ENCODE measurements around the gene LBH. TPM values are rescaled to one million over a fixed set of nuclear protein-coding genes. Genes with fewer than 3 reads are reported as not detected.

The LBH gene
- 100 to 1,000 TPM; 118 to 127 TPM for total RNA-seq
- total RNA-seq = 166 to 195 reads per million in 2 donors

GRCh38 chr2:30231212-30231995 is at the start of gene LBH:
TSS of gene LBH (plus strand) at chr2:30231534. CDS start at chr2:30231739, 205 bp downstream.
- Mint-ChIP-seq H3K27ac (peak within 1 kb of the TSS; percentile 91), H3K27me3 (no peaks in the 10 kb centered on the region), H3K4me3 (peak within 1 kb of the TSS; percentile 98), H3K36me3 (ENCODE audit: low read depth) (peaks cover 6% of the 10 kb centered on the region), H3K4me1 (peaks cover 45% of the 10 kb centered on the region)
- DNase-seq = peak; percentile 73 to 91 (median 86)
- no peaks in the 10 kb centered on the region for H3K9me3 ChIP-seq (ENCODE audit: control insufficient read depth, low read length, poor library complexity, severe bottlenecking)
- ATAC-seq = peak; percentile 72

- peaks cover 2% of the 10 kb centered on the region for H3K36me3 Mint-ChIP-seq (ENCODE audit: low read depth)
- H3K27ac Mint-ChIP-seq = peak overlapping the region; percentile 19
- peak overlapping the region; percentile 49 for H3K4me3 Mint-ChIP-seq
- no peaks in the 10 kb centered on the region for H3K4me1 Mint-ChIP-seq
- peaks cover 33% of the 10 kb centered on the region for H3K27me3 Mint-ChIP-seq
- H3K9me3 ChIP-seq (ENCODE audit: control insufficient read depth, low read length, poor library complexity, severe bottlenecking) = no peaks in the 10 kb centered on the region
- no peak for DNase-seq
- ATAC-seq = no peak
Observed at GRCh38 chr2:30184035-30184434, 47.3 kb upstream of the LBH start.

GRCh38 chr2:30185178-30185577 is 46.2 kb upstream of the LBH start:
- H3K9me3 ChIP-seq (ENCODE audit: control insufficient read depth, low read length, poor library complexity, severe bottlenecking) = no peaks in the 10 kb centered on the region
- H3K4me3 Mint-ChIP-seq = no peak overlapping the region
- DNase-seq (no peak), ATAC-seq (no peak)
- H3K36me3 Mint-ChIP-seq (ENCODE audit: low read depth) = peaks cover 2% of the 10 kb centered on the region
- H3K4me1 Mint-ChIP-seq = no peaks in the 10 kb centered on the region
- H3K27ac Mint-ChIP-seq = no peak overlapping the region
- peaks cover 31% of the 10 kb centered on the region for H3K27me3 Mint-ChIP-seq

- no peak for ATAC-seq
- Mint-ChIP-seq H3K27me3 (peaks cover 25% of the 10 kb centered on the region), H3K4me3 (no peak overlapping the region), H3K27ac (no peak overlapping the region), H3K36me3 (ENCODE audit: low read depth) (peaks cover 2% of the 10 kb centered on the region), H3K4me1 (no peaks in the 10 kb centered on the region)
- H3K9me3 ChIP-seq (ENCODE audit: control insufficient read depth, low read length, poor library complexity, severe bottlenecking) = no peaks in the 10 kb centered on the region
- no peak for DNase-seq
Observed at GRCh38 chr2:30188292-30188691, 43.0 kb upstream of the LBH start.

- H3K36me3 Mint-ChIP-seq (ENCODE audit: low read depth) = peaks cover 5% of the 10 kb centered on the region
- no peak overlapping the region for H3K27ac Mint-ChIP-seq
- no peak overlapping the region for H3K4me3 Mint-ChIP-seq
- H3K4me1 Mint-ChIP-seq = peaks cover 4% of the 10 kb centered on the region
- no peak for ATAC-seq
- H3K27me3 Mint-ChIP-seq = peaks cover 38% of the 10 kb centered on the region
- H3K9me3 ChIP-seq (ENCODE audit: control insufficient read depth, low read length, poor library complexity, severe bottlenecking) = no peaks in the 10 kb centered on the region
- no peak for DNase-seq
Observed at GRCh38 chr2:30190637-30191036, 40.7 kb upstream of the LBH start.

- H3K27ac Mint-ChIP-seq = no peak overlapping the region
- no peak for DNase-seq
- no peak overlapping the region for H3K4me3 Mint-ChIP-seq
- ATAC-seq = no peak
- no peaks in the 10 kb centered on the region for H3K9me3 ChIP-seq (ENCODE audit: control insufficient read depth, low read length, poor library complexity, severe bottlenecking)
- H3K36me3 Mint-ChIP-seq (ENCODE audit: low read depth) = peaks cover 5% of the 10 kb centered on the region
- H3K4me1 Mint-ChIP-seq = peaks cover 4% of the 10 kb centered on the region
- H3K27me3 Mint-ChIP-seq = peaks cover 33% of the 10 kb centered on the region
Observed at GRCh38 chr2:30191107-30191506, 40.2 kb upstream of the LBH start.

GRCh38 chr2:30191819-30192271 is 39.5 kb upstream of the LBH start:
- H3K4me1 Mint-ChIP-seq = peaks cover 4% of the 10 kb centered on the region
- H3K36me3 Mint-ChIP-seq (ENCODE audit: low read depth) = peaks cover 3% of the 10 kb centered on the region
- peaks cover 29% of the 10 kb centered on the region for H3K27me3 Mint-ChIP-seq
- no peak overlapping the region for H3K27ac Mint-ChIP-seq
- ATAC-seq (no peak), DNase-seq (no peak)
- no peaks in the 10 kb centered on the region for H3K9me3 ChIP-seq (ENCODE audit: control insufficient read depth, low read length, poor library complexity, severe bottlenecking)
- no peak overlapping the region for H3K4me3 Mint-ChIP-seq

GRCh38 chr2:30192314-30192713 is 39.0 kb upstream of the LBH start:
- no peak overlapping the region for H3K27ac Mint-ChIP-seq
- peaks cover 26% of the 10 kb centered on the region for H3K27me3 Mint-ChIP-seq
- DNase-seq = no peak

GRCh38 chr2:30193104-30193681 is 38.1 kb upstream of the LBH start:
- no peak for ATAC-seq
- H3K9me3 ChIP-seq (ENCODE audit: control insufficient read depth, low read length, poor library complexity, severe bottlenecking) = no peaks in the 10 kb centered on the region
- peak overlapping the region; percentile 81 for H3K27ac Mint-ChIP-seq
- peaks cover 24% of the 10 kb centered on the region for H3K27me3 Mint-ChIP-seq
- peak overlapping the region; percentile 63 for H3K4me3 Mint-ChIP-seq
- no peak for DNase-seq
- peaks cover 3% of the 10 kb centered on the region for H3K36me3 Mint-ChIP-seq (ENCODE audit: low read depth)
- peaks cover 4% of the 10 kb centered on the region for H3K4me1 Mint-ChIP-seq

More at GRCh38 chr2:30192314-30192713, 39.0 kb upstream of the LBH start:
- Mint-ChIP-seq H3K4me3 (no peak overlapping the region), H3K4me1 (peaks cover 4% of the 10 kb centered on the region), H3K36me3 (ENCODE audit: low read depth) (peaks cover 3% of the 10 kb centered on the region)
- ATAC-seq = no peak
- no peaks in the 10 kb centered on the region for H3K9me3 ChIP-seq (ENCODE audit: control insufficient read depth, low read length, poor library complexity, severe bottlenecking)

- H3K36me3 Mint-ChIP-seq (ENCODE audit: low read depth) = peaks cover 3% of the 10 kb centered on the region
- DNase-seq (no peak), ATAC-seq (no peak)
- H3K4me3 Mint-ChIP-seq = no peak overlapping the region
- no peaks in the 10 kb centered on the region for H3K9me3 ChIP-seq (ENCODE audit: control insufficient read depth, low read length, poor library complexity, severe bottlenecking)
- peaks cover 24% of the 10 kb centered on the region for H3K27me3 Mint-ChIP-seq
- H3K4me1 Mint-ChIP-seq = peaks cover 4% of the 10 kb centered on the region
- peak overlapping the region; percentile 81 for H3K27ac Mint-ChIP-seq
Observed at GRCh38 chr2:30194421-30194820, 36.9 kb upstream of the LBH start.

GRCh38 chr2:30195016-30195415 is 36.3 kb upstream of the LBH start:
- H3K9me3 ChIP-seq (ENCODE audit: control insufficient read depth, low read length, poor library complexity, severe bottlenecking) = no peaks in the 10 kb centered on the region
- H3K27ac Mint-ChIP-seq = peak overlapping the region; percentile 81
- peaks cover 4% of the 10 kb centered on the region for H3K4me1 Mint-ChIP-seq
- peaks cover 3% of the 10 kb centered on the region for H3K36me3 Mint-ChIP-seq (ENCODE audit: low read depth)
- ATAC-seq = no peak
- DNase-seq = no peak
- H3K27me3 Mint-ChIP-seq = peaks cover 27% of the 10 kb centered on the region
- H3K4me3 Mint-ChIP-seq = no peak overlapping the region

GRCh38 chr2:30197570-30198192 is 33.7 kb upstream of the LBH start:
- H3K27ac Mint-ChIP-seq = no peak overlapping the region
- H3K4me1 Mint-ChIP-seq = peaks cover 4% of the 10 kb centered on the region
- no peak for DNase-seq
- peaks cover 26% of the 10 kb centered on the region for H3K27me3 Mint-ChIP-seq
- no peak overlapping the region for H3K4me3 Mint-ChIP-seq
- peaks cover 3% of the 10 kb centered on the region for H3K36me3 Mint-ChIP-seq (ENCODE audit: low read depth)
- no peaks in the 10 kb centered on the region for H3K9me3 ChIP-seq (ENCODE audit: control insufficient read depth, low read length, poor library complexity, severe bottlenecking)
- no peak for ATAC-seq

- Mint-ChIP-seq H3K4me1 (no peaks in the 10 kb centered on the region), H3K36me3 (ENCODE audit: low read depth) (no peaks in the 10 kb centered on the region), H3K27ac (no peak overlapping the region), H3K27me3 (peaks cover 11% of the 10 kb centered on the region), H3K4me3 (no peak overlapping the region)
- no peak for ATAC-seq
- DNase-seq = no peak
- H3K9me3 ChIP-seq (ENCODE audit: control insufficient read depth, low read length, poor library complexity, severe bottlenecking) = no peaks in the 10 kb centered on the region
Observed at GRCh38 chr2:30201990-30202389, 29.3 kb upstream of the LBH start.
